ENCODE data around the gene BACH2. TPM values are rescaled to one million over a fixed set of nuclear protein-coding genes. Genes with fewer than 3 reads are reported as not detected.

Gene BACH2
- total RNA-seq, 1 donor = 13.2 TPM

DNA sequence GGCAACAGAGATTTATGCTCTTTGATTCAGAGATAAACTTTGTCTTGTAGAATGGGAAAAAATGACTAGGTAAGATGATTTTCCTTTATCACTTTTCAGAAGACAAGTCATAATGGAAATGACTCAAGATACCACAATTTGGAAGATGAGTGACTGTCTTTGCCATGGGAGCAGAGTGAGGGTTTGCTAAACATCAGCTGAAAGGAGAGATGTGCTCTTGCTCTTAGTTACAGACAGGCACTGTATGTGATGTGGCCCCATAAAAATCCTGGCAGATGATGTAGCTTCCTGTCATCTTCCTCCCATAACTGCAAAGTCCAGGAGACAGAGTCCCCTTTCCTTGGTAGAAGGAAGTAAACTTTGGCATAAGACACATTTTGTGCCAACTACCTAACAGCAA, 47.6 kb downstream of the BACH2 start:
- DNase-seq (ENCODE audit: low read depth in 2 of 3, low spot score in 2 of 3) = no peak

- DNase-seq (ENCODE audit: low read depth in 2 of 3, low spot score in 2 of 3) = no peak
Measured at GRCh38 chr6:90247262-90247661, 49.4 kb downstream of the BACH2 start.

DNA sequence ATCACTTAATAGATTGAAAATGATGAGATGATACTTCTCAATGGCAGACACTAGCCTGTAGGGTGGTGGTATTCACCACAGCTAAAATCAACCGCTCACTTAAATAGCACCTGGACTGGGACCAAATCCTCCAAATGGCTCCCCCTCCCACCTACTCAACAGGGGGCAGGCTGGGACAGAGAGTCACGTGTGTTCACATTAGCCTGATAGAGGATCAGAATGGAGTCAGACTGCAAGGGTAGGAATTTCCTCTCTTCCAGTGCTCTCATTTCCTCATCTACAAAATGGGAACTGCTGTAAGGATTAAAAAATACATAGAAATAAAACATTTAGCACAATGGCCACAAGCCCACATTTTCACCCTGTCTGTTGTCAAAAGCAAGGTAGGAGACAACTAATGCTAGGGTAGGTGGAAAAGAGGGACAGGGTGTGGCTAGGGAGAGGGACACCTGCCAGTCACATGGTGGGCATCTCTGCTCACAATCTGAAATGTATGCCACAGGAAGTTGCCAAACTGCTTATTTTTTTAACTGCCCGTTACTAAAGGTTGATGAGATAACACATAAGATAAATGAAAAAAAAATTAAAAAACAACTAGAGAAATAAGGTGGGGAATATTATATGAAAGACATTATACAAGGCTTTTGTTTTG, 55.3 kb downstream of the BACH2 start:
- no peak for DNase-seq (ENCODE audit: low read depth in 2 of 3, low spot score in 2 of 3)

DNA sequence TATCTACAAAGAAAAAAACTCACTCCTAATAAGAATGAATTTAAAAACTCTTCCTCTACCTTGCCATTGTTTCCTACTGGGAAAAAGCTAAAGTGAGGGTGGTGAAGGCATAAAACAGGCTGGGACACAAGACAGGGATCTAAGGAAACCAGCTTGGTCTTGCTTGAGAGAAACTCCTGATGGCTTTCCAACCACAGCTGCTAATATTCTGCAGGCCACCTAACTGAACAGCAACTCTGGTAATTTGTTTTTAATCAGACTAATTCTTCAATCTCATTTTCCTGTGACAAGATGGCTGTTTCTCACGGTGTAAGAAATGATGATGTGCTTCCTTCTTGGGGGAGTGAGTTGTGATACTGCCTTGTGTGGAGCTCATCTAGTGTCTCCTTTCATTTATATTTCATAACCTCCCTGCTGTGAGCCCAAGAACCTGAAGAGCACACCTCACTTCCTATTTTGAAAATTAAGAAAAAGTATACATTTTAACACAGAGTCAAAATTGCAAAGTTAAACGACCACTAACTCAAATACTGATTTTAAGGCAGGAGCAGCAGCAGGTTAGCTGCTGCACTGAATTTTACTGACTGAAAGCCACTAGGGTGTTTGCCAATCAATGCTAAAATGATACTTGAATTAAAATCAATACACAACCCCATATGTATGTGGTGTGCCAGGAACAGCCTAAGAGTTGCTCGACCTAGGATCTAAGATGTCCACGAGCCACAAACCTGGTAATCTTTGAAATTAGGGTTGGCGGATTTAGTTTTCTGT, 58.0 kb downstream of the BACH2 start:
- DNase-seq (ENCODE audit: low read depth in 2 of 3, low spot score in 2 of 3) = no peak

- DNase-seq (ENCODE audit: low read depth in 2 of 3, low spot score in 2 of 3) = no peak
Measured at GRCh38 chr6:90237350-90237990, 59.2 kb downstream of the BACH2 start.

DNA sequence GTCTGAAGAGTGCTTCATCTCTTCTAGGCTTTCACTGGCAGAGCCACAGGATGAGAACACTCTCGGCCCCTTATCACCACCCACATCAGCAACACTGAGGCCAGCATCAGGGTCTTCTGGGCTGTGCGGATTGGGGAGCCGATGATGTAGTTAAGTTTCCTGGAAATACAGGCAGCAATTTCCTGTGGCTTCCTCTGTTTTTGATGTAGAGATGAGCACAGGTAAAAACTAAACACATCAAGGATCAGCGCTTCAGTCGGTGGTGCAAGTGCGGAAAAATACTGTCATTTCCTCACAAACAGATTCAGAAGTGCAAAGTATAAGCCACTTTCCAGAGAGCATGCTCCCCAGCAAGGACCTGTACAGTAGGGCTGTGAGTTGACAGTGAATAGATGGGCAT, 62.6 kb downstream of the BACH2 start:
- DNase-seq (ENCODE audit: low read depth in 2 of 3, low spot score in 2 of 3) = peak in 1 of 3 donors; percentile 46

GRCh38 chr6:90233213-90233612, 63.4 kb downstream of the BACH2 start:
- no peak for DNase-seq (ENCODE audit: low read depth in 2 of 3, low spot score in 2 of 3)

- DNase-seq (ENCODE audit: low read depth in 2 of 3, low spot score in 2 of 3) = no peak
Measured at GRCh38 chr6:90231798-90232197, 64.8 kb downstream of the BACH2 start.

- no peak for DNase-seq (ENCODE audit: low read depth in 2 of 3, low spot score in 2 of 3)
Measured at GRCh38 chr6:90231308-90231707, 65.3 kb downstream of the BACH2 start.

GRCh38 chr6:90230548-90231215, 66.0 kb downstream of the BACH2 start:
- DNase-seq (ENCODE audit: low read depth in 2 of 3, low spot score in 2 of 3) = peak in 1 of 3 donors; percentile 32

DNA sequence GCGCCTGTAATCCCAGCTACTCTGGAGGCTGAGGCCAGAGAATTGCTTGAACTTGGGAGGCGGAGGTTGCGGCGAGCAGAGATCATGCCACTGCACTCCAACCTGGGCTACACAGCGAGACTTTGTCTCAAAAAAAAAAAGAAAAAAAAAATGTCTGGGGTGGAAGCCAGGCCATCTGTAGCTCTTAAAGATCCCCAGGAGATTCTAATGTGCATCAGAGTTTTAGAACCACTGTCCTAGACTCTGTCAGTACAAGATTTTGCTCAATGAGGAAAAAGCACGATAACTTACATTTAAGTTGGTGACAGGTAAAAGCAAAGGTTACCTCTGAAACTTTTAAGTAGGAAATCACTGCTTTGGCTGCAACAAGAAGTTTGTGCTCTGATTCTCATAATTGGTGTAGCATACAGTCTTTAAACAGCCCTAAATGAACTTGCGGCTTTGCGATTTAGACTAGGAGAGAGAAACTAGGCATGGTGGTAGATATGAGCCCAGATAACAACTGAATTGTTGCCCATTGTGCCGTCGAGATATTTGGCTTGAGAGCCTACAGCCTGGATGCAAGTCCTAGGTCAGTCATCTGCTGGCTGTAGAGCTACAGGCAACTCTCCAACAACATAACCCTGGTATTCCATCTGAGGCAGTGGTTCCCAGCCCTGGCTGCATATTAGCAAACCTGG, 67.2 kb downstream of the BACH2 start:
- no peak for DNase-seq (ENCODE audit: low read depth in 2 of 3, low spot score in 2 of 3)

GRCh38 chr6:90227673-90228072, 69.0 kb downstream of the BACH2 start:
- no peak for DNase-seq (ENCODE audit: low read depth in 2 of 3, low spot score in 2 of 3)

- no peak for DNase-seq (ENCODE audit: low read depth in 2 of 3, low spot score in 2 of 3)
Measured at GRCh38 chr6:90227213-90227612, 69.4 kb downstream of the BACH2 start.

DNA sequence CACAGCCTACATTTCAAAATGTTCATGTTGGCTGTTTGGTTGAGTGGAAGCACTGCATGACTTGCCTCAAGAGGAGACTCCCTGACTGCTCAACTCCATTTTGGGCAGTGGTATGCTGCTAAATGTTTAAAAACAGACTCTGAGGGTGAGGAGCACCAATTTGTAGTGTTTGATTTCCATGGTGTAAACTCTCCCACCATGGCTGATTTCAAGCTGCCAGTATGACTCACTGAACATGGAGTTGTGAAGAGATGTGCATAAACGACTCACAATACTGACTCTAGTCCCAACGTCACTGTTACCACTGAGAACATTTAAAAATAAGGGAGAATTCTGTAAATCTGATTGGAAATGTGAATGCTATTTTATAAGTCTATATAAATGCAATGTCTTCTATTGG, 70.4 kb downstream of the BACH2 start:
- DNase-seq (ENCODE audit: low read depth in 2 of 3, low spot score in 2 of 3) = no peak

GRCh38 chr6:90224196-90224595, 72.4 kb downstream of the BACH2 start:
- DNase-seq (ENCODE audit: low read depth in 2 of 3, low spot score in 2 of 3) = no peak

- no peak for DNase-seq (ENCODE audit: low read depth in 2 of 3, low spot score in 2 of 3)
Measured at GRCh38 chr6:90222724-90223198, 73.9 kb downstream of the BACH2 start.

DNA sequence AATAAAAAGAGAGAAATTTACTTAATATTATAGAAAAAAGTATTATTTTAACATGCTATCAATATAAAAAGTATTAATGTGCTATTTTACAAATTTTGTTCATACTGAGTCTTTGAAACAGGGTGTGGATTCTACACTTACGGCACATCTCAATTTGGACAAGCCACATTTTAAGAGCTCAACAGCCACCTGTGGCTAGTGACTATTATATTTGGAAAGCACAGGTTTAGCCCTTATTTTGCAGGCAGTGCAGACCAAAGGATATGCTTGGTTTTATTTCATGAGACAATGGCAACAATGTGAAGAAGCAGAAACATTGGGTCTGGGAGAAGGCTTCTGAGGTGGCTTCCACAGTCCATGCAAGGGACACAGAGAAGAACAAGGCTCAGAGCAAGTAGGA, 74.6 kb downstream of the BACH2 start:
- DNase-seq (ENCODE audit: low read depth in 2 of 3, low spot score in 2 of 3) = no peak

- no peak for DNase-seq (ENCODE audit: low read depth in 2 of 3, low spot score in 2 of 3)
Measured at GRCh38 chr6:90221403-90221802, 75.2 kb downstream of the BACH2 start.

- no peak for DNase-seq (ENCODE audit: low read depth in 2 of 3, low spot score in 2 of 3)
Measured at GRCh38 chr6:90220273-90220672, 76.4 kb downstream of the BACH2 start.

GRCh38 chr6:90219209-90219985, 77.2 kb downstream of the BACH2 start:
- DNase-seq (ENCODE audit: low read depth in 2 of 3, low spot score in 2 of 3) = no peak
